ENCODE measurements around the gene FAM222B.

DNA sequence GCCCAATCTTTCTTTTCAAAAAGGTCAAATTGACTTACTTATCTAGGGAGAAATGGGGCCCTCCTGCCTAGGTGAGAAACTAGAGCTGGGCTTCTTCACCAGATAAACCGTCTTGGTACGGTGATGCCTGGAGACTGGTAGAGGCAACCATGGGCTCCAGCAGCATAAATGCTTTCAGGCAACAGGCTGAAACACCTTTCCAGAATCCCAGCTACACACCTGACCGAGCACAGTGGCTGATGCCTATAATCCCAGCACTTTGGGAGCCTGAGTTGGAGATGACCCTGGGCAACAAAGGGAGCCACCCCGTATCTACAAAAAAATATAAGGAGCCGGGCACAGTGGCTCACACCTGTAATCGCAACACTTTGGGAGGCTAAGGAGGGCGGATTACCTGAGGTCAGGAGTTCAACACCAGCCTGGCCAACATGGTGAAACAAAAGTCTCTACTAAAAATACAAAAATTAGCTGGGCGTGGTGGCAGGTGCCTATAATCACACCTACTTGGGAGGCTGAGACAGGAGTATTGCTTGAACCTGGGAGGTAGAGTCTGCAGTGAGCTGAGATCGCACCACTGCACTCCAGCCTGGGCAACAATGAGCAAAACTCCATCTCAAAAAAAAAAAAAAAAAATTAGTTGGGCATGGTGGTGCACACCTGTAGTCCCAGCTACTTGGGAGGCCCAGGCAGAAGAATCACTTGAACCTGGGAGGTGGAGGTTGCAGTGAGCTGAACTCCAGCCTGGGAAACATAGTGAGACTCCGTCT lies 90.8 kb downstream of the FAM222B start:
- TF ChIP-seq, protein P1, sequence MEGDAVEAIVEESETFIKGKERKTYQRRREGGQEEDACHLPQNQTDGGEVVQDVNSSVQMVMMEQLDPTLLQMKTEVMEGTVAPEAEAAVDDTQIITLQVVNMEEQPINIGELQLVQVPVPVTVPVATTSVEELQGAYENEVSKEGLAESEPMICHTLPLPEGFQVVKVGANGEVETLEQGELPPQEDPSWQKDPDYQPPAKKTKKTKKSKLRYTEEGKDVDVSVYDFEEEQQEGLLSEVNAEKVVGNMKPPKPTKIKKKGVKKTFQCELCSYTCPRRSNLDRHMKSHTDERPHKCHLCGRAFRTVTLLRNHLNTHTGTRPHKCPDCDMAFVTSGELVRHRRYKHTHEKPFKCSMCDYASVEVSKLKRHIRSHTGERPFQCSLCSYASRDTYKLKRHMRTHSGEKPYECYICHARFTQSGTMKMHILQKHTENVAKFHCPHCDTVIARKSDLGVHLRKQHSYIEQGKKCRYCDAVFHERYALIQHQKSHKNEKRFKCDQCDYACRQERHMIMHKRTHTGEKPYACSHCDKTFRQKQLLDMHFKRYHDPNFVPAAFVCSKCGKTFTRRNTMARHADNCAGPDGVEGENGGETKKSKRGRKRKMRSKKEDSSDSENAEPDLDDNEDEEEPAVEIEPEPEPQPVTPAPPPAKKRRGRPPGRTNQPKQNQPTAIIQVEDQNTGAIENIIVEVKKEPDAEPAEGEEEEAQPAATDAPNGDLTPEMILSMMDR (IDR thresholded peaks at IDR 0.05; ENCODE audit: insufficient read depth, low read length, poor library complexity, severe bottlenecking) = no peak
- TF ChIP-seq EZH2phosphoT487 (conservative IDR thresholded peaks at IDR 0.05; ENCODE audit: low read length) = no peak

Measured in SU-DHL-6 (cell line).